ENCODE measurements around the gene TFDP1. TPM values are rescaled to one million over a fixed set of nuclear protein-coding genes. Genes with fewer than 3 reads are reported as not detected.
"Not testable (repeated sequence)": the region's sequence is repeated elsewhere in the genome, so short reads cannot be mapped to it uniquely, and the experiment has no call there.

TFDP1 gene
- total RNA-seq, 4 donors from 2014 or later, result 19.2 to 45.3 (median 34.1) TPM

DNA sequence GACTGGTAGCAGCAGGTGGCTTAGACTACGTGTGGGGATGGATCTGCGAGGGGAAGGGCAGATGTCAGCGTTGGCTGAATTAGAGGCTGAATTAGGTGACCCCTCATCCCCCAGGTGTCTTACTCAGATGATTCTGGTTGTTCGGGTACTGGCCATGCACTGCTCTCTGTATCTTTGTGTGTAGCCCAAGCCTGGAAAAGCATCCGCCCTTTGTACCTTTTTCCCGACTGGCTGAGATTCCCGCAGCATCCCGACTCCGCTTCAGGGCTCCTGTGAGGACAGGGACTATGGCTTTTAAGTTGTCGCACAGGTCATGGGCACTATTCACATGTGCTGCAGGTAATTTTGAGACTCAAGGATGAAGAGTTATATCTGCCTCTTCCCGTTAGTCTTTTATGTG, 7.2 kb downstream of the TFDP1 start:
- H3K4me1 ChIP-seq, result peaks cover 0 to 4% (median 0%) of the 10 kb centered on the region in 4 donors
- H3K9me3 ChIP-seq, result no peaks in the 10 kb centered on the region
- no peak overlapping the region for H3K4me3 ChIP-seq
- H3K36me3 ChIP-seq, result peaks cover 0 to 30% (median 0%) of the 10 kb centered on the region in 3 donors
- no peak overlapping the region for H3K27ac ChIP-seq
- TF ChIP-seq POLR2A (IDR thresholded peaks at IDR 0.05), result no peak
- no peak for TF ChIP-seq EP300 (IDR thresholded peaks at IDR 0.05)
- TF ChIP-seq CTCF (IDR thresholded peaks at IDR 0.05), result no peak
- DNase-seq (ENCODE audit: low spot score in 2 of 2), result no peak
- WGBS, 2 donors, result 83 to 88% methylated on average over 11 of the region's 11 CpGs
- no peaks in the 10 kb centered on the region for H3K27me3 ChIP-seq

GRCh38 chr13:113592571-113592970, 8.0 kb downstream of the TFDP1 start:
- H3K36me3 ChIP-seq, result peaks cover 0 to 30% (median 0%) of the 10 kb centered on the region in 3 donors
- DNase-seq (ENCODE audit: low spot score in 2 of 2), result no peak
- WGBS, 2 donors, result 98 to 100% methylated on average over 4 to 5 of the region's 5 CpGs

GRCh38 chr13:113594066-113594821, 9.7 kb downstream of the TFDP1 start:
- not testable (repeated sequence) for DNase-seq (ENCODE audit: low spot score in 2 of 2); H3K4me1 ChIP-seq; H3K27ac ChIP-seq; H3K27me3 ChIP-seq; H3K4me3 ChIP-seq; H3K9me3 ChIP-seq
- 94% methylated on average over 11 to 20 of the region's 21 CpGs for WGBS, 2 donors
- peaks cover 0 to 44% (median 0%) of the 10 kb centered on the region in 3 donors for H3K36me3 ChIP-seq

More at GRCh38 chr13:113592571-113592970, 8.0 kb downstream of the TFDP1 start:
- TF ChIP-seq POLR2A (IDR thresholded peaks at IDR 0.05), result no peak
- no peak for TF ChIP-seq CTCF (IDR thresholded peaks at IDR 0.05)
- no peak for TF ChIP-seq EP300 (IDR thresholded peaks at IDR 0.05)
- H3K27ac ChIP-seq, result no peak overlapping the region
- no peak overlapping the region for H3K4me3 ChIP-seq
- no peaks in the 10 kb centered on the region for H3K27me3 ChIP-seq
- H3K9me3 ChIP-seq, result no peaks in the 10 kb centered on the region
- H3K4me1 ChIP-seq, result no peaks in the 10 kb centered on the region

- H3K27me3 ChIP-seq, result no peaks in the 10 kb centered on the region
- no peak for DNase-seq (ENCODE audit: low spot score in 2 of 2)
- peaks cover 0 to 46% (median 0%) of the 10 kb centered on the region in 3 donors for H3K36me3 ChIP-seq
- peaks cover 0 to 4% (median 0%) of the 10 kb centered on the region in 4 donors for H3K9me3 ChIP-seq
- H3K27ac ChIP-seq, result no peak overlapping the region
- H3K4me3 ChIP-seq, result no peak overlapping the region
- 91 to 92% methylated on average over 8 of the region's 8 CpGs for WGBS, 2 donors
- no peaks in the 10 kb centered on the region for H3K4me1 ChIP-seq
- no peak for TF ChIP-seq EP300 (IDR thresholded peaks at IDR 0.05)
- TF ChIP-seq CTCF (IDR thresholded peaks at IDR 0.05), result no peak
- no peak for TF ChIP-seq POLR2A (IDR thresholded peaks at IDR 0.05)
Measured at GRCh38 chr13:113595131-113595530, 10.6 kb downstream of the TFDP1 start.

DNA sequence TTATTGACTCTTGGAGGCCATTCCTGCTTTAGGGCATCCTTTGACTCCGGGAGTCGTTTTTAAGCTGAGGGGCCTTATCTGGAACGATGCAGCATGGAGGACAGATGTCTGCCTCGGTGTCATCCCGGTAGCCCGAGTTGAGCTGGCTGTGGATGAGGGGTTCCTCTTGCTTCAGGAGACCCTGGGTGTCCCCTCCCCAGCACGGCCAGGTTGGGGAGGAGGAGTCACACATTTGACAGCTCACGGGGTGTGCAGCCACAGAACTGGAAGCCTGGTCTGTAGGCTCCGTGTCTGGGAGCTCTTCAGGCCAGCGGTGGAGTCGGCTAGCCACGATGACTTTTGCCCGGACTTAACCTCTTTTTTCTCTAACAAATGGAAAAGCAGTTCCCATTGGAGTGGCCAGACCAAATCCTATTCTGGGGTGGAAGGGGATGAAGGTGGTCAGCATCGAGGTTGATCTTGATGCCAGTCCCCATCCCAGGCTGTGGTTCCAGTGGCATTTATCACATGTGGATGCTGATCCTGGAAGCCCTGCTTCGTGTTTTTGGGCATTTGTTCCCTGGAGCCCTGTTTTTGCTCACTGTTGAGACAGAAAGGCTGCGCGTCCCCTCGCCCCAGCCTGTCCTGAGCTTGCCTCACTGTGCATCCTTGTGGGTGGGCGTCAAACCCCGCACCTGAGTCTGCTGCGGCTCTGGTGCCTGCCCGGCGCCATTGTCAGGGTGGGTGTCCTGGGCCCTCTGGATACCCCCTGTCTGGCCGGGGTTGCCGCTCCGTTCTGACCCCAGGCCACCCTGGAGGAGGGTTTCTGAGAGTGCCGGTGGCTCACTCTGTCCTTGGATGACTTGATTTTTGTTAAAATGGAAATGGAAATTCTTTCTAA, 12.0 kb downstream of the TFDP1 start:
- H3K36me3 ChIP-seq, result peaks cover 0 to 55% (median 0%) of the 10 kb centered on the region in 3 donors
- H3K4me3 ChIP-seq, result no peak overlapping the region
- no peak for DNase-seq (ENCODE audit: low spot score in 2 of 2)
- no peaks in the 10 kb centered on the region for H3K4me1 ChIP-seq
- H3K27me3 ChIP-seq, result no peaks in the 10 kb centered on the region
- peaks cover 0 to 5% (median 0%) of the 10 kb centered on the region in 4 donors for H3K9me3 ChIP-seq
- WGBS, 2 donors, result 91 to 94% methylated on average over 27 of the region's 27 CpGs
- TF ChIP-seq EP300 (IDR thresholded peaks at IDR 0.05) (no peak), CTCF (IDR thresholded peaks at IDR 0.05) (no peak), POLR2A (IDR thresholded peaks at IDR 0.05) (no peak)
- H3K27ac ChIP-seq, result no peak overlapping the region
